Prostate gland (tissue), 2 donors: ENCODE data around the gene RETN. TPM values are rescaled to one million over a fixed set of nuclear protein-coding genes. Genes with fewer than 3 reads are reported as not detected.
"Not testable (repeated sequence)": the region's sequence is repeated elsewhere in the genome, so short reads cannot be mapped to it uniquely, and the experiment has no call there.

Experiments used
- DNase-seq: peaks from one replicate; pipeline ENCODE4 v3.0.0-alpha.2; 2019; ENCODE audit warnings: low spot score
- H3K27ac ChIP-seq, 2 donors: fragments of 200-600 bp; sonication (generic); 2 replicates each; pipeline ENCODE4 v1.5.1; 2017 to 2019
- H3K27me3 ChIP-seq: fragments of 200-600 bp; sonication (generic); replicated peaks from 2 replicates; pipeline ENCODE4 v1.5.1; 2019; ENCODE audit not compliant: insufficient read depth
- H3K36me3 ChIP-seq, 2 donors: fragments of 200-600 bp; sonication (generic); 1 replicate in 1 of 2; 2 replicates in 1 of 2; pipeline versions ENCODE4 v1.5.1 to v1.8.1; 2017 to 2019
- H3K4me1 ChIP-seq: fragments of 200-600 bp; sonication (generic); replicated peaks from 2 replicates; pipeline ENCODE4 v1.5.1; 2019
- H3K4me3 ChIP-seq, 2 donors: fragments of 200-600 bp; sonication (generic); 2 replicates each; pipeline ENCODE4 v1.5.1; 2017 to 2019
- H3K9me3 ChIP-seq: fragments of 200-600 bp; sonication (generic); 2 replicates; pipeline ENCODE4 v1.5.1; 2017
- POLR2A ChIP-seq: fragments of 450-650 bp; IDR thresholded peaks from one replicate; pipeline ENCODE4 v1.6.1; 2016; ENCODE audit warnings: antibody characterized with exemption, mild to moderate bottlenecking
- POLR2AphosphoS5 ChIP-seq: sonication (generic); formaldehyde crosslinking; IDR thresholded peaks from one replicate; pipeline ENCODE4 v1.6.1; 2017; ENCODE audit warnings: antibody characterized with exemption
- WGBS: methylation state at CpG from one replicate; pipeline ENCODE4 v1.1.5; 2018; 5-methylcytosine and 5-hydroxymethylcytosine counted together
- intact Hi-C: fragments of 100-400 bp; cut with DNase I; formaldehyde crosslinking; loops from one replicate; pipeline ENCODE4 v1.14.2; 2022
- total RNA-seq, 2 donors: library from RNA; depleted of rRNA; stranded (reverse); fragments of >200 nt; gene quantifications; one replicate each; pipeline ENCODE4 v1.1.0, GENCODE V29; 2016
- TF ChIP-seq, protein P1 (sequence below), 4 experiments: fragments of 200-600 bp in 2 of 4; fragments of 450-650 bp in 2 of 4; sonication (generic) in 2 of 4; IDR thresholded peaks; 1 replicate in 3 of 4; 2 replicates in 1 of 4; pipeline ENCODE4 v1.5.1; 2016 to 2019; ENCODE audit warnings: antibody characterized with exemption in 4 of 4, mild to moderate bottlenecking in 2 of 4, moderate library complexity in 2 of 4

RETN gene
- total RNA-seq, 2 donors from 2014 or later, result not detected

DNA sequence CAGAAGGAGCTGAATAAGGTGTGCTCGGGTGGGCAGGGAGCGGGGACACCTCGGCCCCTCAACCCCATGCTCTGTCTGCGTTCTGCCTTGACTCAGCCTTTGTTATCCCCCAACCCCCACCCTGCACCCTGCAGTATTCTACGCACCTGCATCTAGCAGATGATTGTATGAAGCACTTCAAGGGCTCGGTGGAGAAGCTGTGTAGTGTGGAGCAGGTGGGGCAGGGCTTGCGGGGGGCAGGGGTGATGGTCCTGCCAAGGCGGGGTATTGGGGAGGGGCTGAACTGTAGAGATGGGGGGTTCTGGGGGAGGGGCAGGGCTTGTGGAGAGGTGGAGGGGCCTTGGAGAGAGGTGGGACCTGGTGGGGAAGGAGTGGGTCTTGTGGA lies 25.8 kb upstream of the RETN start:
- WGBS, result 91% methylated on average over 8 of the region's 8 CpGs
- intact Hi-C loops, result no loop called here
- H3K27me3 ChIP-seq, result no peaks in the 10 kb centered on the region

DNA sequence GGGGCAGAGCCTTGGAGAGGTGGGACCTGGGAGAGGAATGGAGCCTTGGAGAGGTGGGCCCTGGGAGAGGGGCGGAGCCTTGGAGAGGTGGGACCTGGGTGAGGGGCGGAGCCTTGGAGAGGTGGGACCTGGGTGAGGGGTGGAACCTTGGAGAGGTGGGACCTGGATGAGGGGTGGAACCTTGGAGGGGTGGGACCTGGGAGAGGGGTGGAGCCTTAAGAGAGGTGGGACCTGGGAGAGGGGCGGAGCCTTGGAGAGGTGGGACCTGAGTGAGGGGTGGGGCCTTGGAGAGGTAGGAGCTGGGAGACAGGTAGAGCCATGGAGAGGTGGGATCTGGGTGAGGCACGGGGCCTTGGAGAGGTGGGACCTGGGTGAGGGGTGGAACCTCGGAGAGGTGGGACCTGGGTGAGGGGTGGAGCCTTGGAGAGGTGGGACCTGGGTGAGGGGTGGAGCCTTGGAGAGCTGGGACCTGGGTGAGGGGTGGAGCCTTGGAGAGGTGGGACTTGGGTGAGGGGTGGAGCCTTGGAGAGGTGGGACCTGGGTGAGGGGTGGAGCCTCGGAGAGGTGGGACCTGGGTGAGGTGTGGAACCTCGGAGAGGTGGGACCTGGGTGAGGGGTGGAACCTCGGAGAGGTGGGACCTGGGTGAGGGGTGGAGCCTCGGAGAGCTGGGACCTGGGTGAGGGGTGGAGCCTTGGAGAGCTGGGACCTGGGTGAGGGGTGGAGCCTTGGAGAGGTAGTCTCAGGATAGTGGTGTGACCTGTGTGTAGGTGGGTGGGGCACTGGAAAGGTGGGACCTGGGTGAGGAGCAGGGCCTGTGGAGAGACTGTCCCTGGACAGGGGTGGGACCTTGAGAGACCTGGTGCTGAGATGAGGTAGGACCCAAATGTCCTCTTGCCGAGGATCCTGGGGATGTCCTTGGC lies 25.0 kb upstream of the RETN start:
- H3K27ac ChIP-seq, H3K4me3 ChIP-seq, H3K9me3 ChIP-seq, H3K27me3 ChIP-seq, intact Hi-C loops, DNase-seq, H3K4me1 ChIP-seq, H3K36me3 ChIP-seq: not testable (repeated sequence)
- 64% methylated on average over 10 of the region's 10 CpGs for WGBS

More for the DNA sequence above, 25.8 kb upstream of the RETN start:
- Histone ChIP-seq H3K9me3 (no peaks in the 10 kb centered on the region), H3K36me3 (no peaks in the 10 kb centered on the region), H3K4me3 (no peak overlapping the region), H3K27ac (no peak overlapping the region), H3K4me1 (no peaks in the 10 kb centered on the region)
- DNase-seq, result no peak
- TF ChIP-seq POLR2A (no peak), POLR2AphosphoS5 (no peak)
- TF ChIP-seq, protein P1, sequence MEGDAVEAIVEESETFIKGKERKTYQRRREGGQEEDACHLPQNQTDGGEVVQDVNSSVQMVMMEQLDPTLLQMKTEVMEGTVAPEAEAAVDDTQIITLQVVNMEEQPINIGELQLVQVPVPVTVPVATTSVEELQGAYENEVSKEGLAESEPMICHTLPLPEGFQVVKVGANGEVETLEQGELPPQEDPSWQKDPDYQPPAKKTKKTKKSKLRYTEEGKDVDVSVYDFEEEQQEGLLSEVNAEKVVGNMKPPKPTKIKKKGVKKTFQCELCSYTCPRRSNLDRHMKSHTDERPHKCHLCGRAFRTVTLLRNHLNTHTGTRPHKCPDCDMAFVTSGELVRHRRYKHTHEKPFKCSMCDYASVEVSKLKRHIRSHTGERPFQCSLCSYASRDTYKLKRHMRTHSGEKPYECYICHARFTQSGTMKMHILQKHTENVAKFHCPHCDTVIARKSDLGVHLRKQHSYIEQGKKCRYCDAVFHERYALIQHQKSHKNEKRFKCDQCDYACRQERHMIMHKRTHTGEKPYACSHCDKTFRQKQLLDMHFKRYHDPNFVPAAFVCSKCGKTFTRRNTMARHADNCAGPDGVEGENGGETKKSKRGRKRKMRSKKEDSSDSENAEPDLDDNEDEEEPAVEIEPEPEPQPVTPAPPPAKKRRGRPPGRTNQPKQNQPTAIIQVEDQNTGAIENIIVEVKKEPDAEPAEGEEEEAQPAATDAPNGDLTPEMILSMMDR (IDR thresholded peaks at IDR 0.05), result no peak

DNA sequence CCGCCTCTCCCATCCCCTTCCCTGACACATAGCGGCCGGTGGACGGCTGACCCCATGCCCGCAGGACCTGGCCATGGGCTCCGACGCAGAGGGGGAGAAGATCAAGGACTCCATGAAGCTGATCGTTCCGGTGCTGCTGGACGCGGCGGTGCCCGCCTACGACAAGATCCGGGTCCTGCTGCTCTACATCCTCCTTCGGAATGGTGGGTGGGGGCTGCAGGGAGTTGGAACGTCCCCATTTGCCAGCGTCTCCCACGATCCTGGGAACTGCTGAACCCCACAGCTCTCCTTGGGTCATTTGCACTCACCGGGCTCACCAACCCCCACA lies 24.3 kb upstream of the RETN start:
- intact Hi-C loops, result no loop called here
- 82% methylated on average over 4 of the region's 20 CpGs for WGBS
- Histone ChIP-seq H3K27ac (no peak overlapping the region), H3K4me1 (no peaks in the 10 kb centered on the region), H3K9me3 (no peaks in the 10 kb centered on the region), H3K4me3 (no peak overlapping the region), H3K36me3 (no peaks in the 10 kb centered on the region), H3K27me3 (no peaks in the 10 kb centered on the region)
- TF ChIP-seq POLR2A, result no peak
- TF ChIP-seq, protein P1 (IDR thresholded peaks at IDR 0.05), result no peak
- no peak for TF ChIP-seq POLR2AphosphoS5
- no peak for DNase-seq

DNA sequence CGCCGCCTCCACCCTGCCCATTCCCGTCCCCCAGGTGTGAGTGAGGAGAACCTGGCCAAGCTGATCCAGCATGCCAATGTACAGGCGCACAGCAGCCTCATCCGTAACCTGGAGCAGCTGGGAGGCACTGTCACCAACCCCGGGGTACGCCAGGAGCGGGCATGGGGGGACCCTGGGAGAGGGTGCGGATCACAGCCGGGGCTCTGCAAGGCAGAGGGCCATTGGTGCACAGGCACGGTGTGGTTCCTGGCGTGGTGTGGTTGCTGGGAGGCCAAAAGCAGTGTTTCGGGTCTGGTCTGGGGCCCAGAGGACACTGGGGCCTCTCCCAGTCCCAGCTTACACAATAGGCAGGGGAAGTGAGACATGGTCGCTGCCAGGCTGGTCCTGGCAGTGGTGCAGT lies 23.7 kb upstream of the RETN start:
- intact Hi-C loops, result no loop called here
- Histone ChIP-seq H3K36me3 (no peaks in the 10 kb centered on the region), H3K27ac (no peak overlapping the region), H3K4me3 (no peak overlapping the region), H3K27me3 (no peaks in the 10 kb centered on the region), H3K4me1 (no peaks in the 10 kb centered on the region), H3K9me3 (no peaks in the 10 kb centered on the region)
- DNase-seq, result no peak
- 91% methylated on average over 14 of the region's 14 CpGs for WGBS
- TF ChIP-seq POLR2AphosphoS5 (no peak), POLR2A (no peak)
- TF ChIP-seq, protein P1 (IDR thresholded peaks at IDR 0.05), result no peak

DNA sequence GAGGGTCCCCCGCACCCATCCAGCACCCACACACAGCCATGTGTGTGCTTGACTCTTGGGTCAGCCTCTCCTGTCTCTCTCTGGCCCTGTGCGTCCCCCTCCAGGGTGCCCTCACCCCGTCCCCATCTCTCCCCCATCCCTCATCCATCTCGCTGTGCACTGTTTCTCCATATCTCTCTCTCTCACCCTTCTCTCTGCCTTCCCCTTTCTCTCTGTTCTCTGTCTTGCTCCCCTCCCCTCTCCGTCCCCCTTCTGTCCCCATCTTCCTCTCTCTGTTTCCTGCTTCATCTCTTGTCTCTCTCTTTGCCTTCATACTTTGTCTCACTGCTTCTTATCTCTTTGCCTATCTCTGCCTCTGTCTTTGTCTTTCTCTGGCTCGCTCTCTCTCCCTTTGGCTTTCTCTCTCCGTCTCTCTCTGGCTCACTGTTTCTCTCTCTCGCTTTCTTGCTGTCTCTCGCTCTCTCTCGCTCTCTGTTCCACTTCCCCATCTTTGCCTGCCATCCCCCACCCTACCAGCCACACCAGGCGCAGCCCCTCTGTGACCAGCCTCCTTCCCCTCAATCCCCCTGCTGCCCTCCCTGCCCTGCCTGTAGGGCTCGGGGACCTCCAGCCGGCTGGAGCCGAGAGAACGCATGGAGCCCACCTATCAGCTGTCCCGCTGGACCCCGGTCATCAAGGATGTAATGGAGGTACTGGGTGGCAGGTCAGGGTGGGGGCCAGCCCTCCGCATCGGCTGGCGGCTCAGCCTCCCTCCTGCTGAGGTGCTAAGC lies 23.0 kb upstream of the RETN start:
- 68% methylated on average over 20 of the region's 20 CpGs for WGBS
- intact Hi-C loops, result no loop called here
- H3K27me3 ChIP-seq, result no peaks in the 10 kb centered on the region

More for the DNA sequence above, 23.0 kb upstream of the RETN start:
- Histone ChIP-seq H3K9me3 (no peaks in the 10 kb centered on the region), H3K36me3 (no peaks in the 10 kb centered on the region), H3K4me3 (no peak overlapping the region), H3K4me1 (no peaks in the 10 kb centered on the region), H3K27ac (no peak overlapping the region)
- TF ChIP-seq POLR2AphosphoS5 (no peak), POLR2A (no peak)
- TF ChIP-seq, protein P1 (IDR thresholded peaks at IDR 0.05), result no peak
- DNase-seq, result no peak
